CD8-positive, alpha-beta memory T cell (primary cell): ENCODE data around the gene LRRC8C. TPM values are rescaled to one million over a fixed set of nuclear protein-coding genes. Genes with fewer than 3 reads are reported as not detected.

Source experiments
- CTCF ChIA-PET: fragments of 350-600 bp; sonication (Branson Sonifier 250); formaldehyde crosslinking; loops from one replicate; lab custom pipeline; 2021; ENCODE audit warnings: antibody characterized with exemption; lab: Charles Lee
- POLR2A ChIA-PET: fragments of 350-600 bp; sonication (Branson Sonifier 250); formaldehyde crosslinking; loops from one replicate; lab custom pipeline; 2021; ENCODE audit warnings: antibody characterized with exemption; lab: Charles Lee
- DNase-seq, 5 donors: peaks; one replicate each; pipeline versions ENCODE4 v3.0.0 to v3.0.0-alpha.2; 2020 to 2022; ENCODE audit warnings: mixed read lengths in 1 of 5
- H3K27ac ChIP-seq: one replicate; pipeline ENCODE4 v1.7.0; 2013; ENCODE audit warnings: low read depth, mild to moderate bottlenecking, low read length, moderate library complexity
- H3K27me3 ChIP-seq: 2 replicates; pipeline ENCODE4 v1.7.0; 2013; ENCODE audit warnings: low read length, mild to moderate bottlenecking; ENCODE audit not compliant: insufficient read depth, poor library complexity, severe bottlenecking
- H3K36me3 ChIP-seq: 2 replicates; pipeline ENCODE4 v1.7.0; 2013; ENCODE audit warnings: mild to moderate bottlenecking, low read length, moderate library complexity; ENCODE audit not compliant: insufficient read depth
- H3K4me1 ChIP-seq: 2 replicates; pipeline ENCODE4 v1.7.0; 2013; ENCODE audit warnings: mild to moderate bottlenecking, low read length, moderate library complexity; ENCODE audit not compliant: insufficient read depth
- H3K4me3 ChIP-seq: 2 replicates; pipeline ENCODE4 v1.7.0; 2013; ENCODE audit warnings: mild to moderate bottlenecking, low read length
- H3K9me3 ChIP-seq: 2 replicates; pipeline ENCODE4 v1.7.0; 2013; ENCODE audit warnings: mild to moderate bottlenecking, low read length
- H3K27ac Mint-ChIP-seq, 8 donors: one replicate each; pipeline ENCODE4 v1.8.0; 2020 to 2021; ENCODE audit warnings: mixed read lengths in 8 of 8, mild to moderate bottlenecking in 6 of 8, inconsistent platforms in 3 of 8, moderate library complexity in 3 of 8
- H3K27me3 Mint-ChIP-seq, 2 donors: one replicate each; pipeline ENCODE4 v1.8.0; 2020 to 2021; ENCODE audit warnings: mixed read lengths in 2 of 2, mild to moderate bottlenecking in 1 of 2, moderate library complexity in 1 of 2
- H3K36me3 Mint-ChIP-seq, 3 donors: one replicate each; pipeline ENCODE4 v1.8.0; 2020 to 2021; ENCODE audit warnings: mixed read lengths in 3 of 3, inconsistent platforms in 1 of 3, mild to moderate bottlenecking in 1 of 3
- H3K4me1 Mint-ChIP-seq, 3 donors: one replicate each; pipeline ENCODE4 v1.8.0; 2020 to 2021; ENCODE audit warnings: mixed read lengths in 3 of 3, inconsistent platforms in 1 of 3, mild to moderate bottlenecking in 1 of 3
- H3K4me3 Mint-ChIP-seq, 7 donors: one replicate each; pipeline ENCODE4 v1.8.0; 2020 to 2021; ENCODE audit warnings: mixed read lengths in 7 of 7, mild to moderate bottlenecking in 6 of 7, moderate library complexity in 4 of 7, inconsistent platforms in 2 of 7
- H3K9me3 Mint-ChIP-seq, 5 donors: one replicate each; pipeline ENCODE4 v1.8.0; 2020 to 2022; ENCODE audit warnings: mixed read lengths in 5 of 5, mild to moderate bottlenecking in 3 of 5, moderate library complexity in 2 of 5, inconsistent platforms in 1 of 5
- polyA plus RNA-seq: library from polyadenylated mRNA; unstranded; fragments of 300-500 nt; fragmentation: Illumina TruSeq; gene quantifications from one replicate; pipeline ENCODE4 v1.2.3, GENCODE V29; 2021
- total RNA-seq, 2 experiments: library from RNA; stranded (reverse); gene quantifications; one replicate each; pipeline ENCODE4 v1.2.3, GENCODE V29; 2021

Gene LRRC8C
- total and polyA plus RNA-seq, 3 experiments from 2014 or later = 19.7 to 63.5 (median 61.4) TPM

- H3K36me3 Mint-ChIP-seq = peaks cover 4 to 18% (median 12%) of the 10 kb centered on the region in 3 donors
- H3K27ac Mint-ChIP-seq = peak overlapping the region in 5 of 8 donors; percentile 14 to 52 (median 36)
- no peak for DNase-seq
- Histone ChIP-seq H3K27ac (no peak overlapping the region), H3K36me3 (no peaks in the 10 kb centered on the region), H3K4me3 (no peak overlapping the region), H3K4me1 (peaks cover 55% of the 10 kb centered on the region), H3K9me3 (no peaks in the 10 kb centered on the region), H3K27me3 (no peaks in the 10 kb centered on the region)
- ChIA-PET CTCF (interaction anchor here (1.6 to 4.3 kb wide), 2 partner anchors 12 to 39 kb away, joined by 3 to 16 read pairs; no protein-coding TSS in a partner anchor), POLR2A (no interaction called here)
- no peaks in the 10 kb centered on the region for H3K27me3 Mint-ChIP-seq
- no peaks in the 10 kb centered on the region for H3K9me3 Mint-ChIP-seq
- H3K4me3 Mint-ChIP-seq = no peak overlapping the region
- peaks cover 84 to 95% (median 91%) of the 10 kb centered on the region in 3 donors for H3K4me1 Mint-ChIP-seq
Observed at GRCh38 chr1:89723863-89724262, 90.9 kb downstream of the LRRC8C start.

GRCh38 chr1:89724369-89725010 lies 91.6 kb downstream of the LRRC8C start:
- H3K27ac ChIP-seq = no peak overlapping the region
- CTCF ChIA-PET = interaction anchor here (1.6 to 4.3 kb wide), 2 partner anchors 11 to 38 kb away, joined by 3 to 16 read pairs; no protein-coding TSS in a partner anchor
- peak overlapping the region in 4 of 7 donors; percentile 27 to 52 (median 42) for H3K4me3 Mint-ChIP-seq
- H3K9me3 Mint-ChIP-seq = no peaks in the 10 kb centered on the region
- H3K27ac Mint-ChIP-seq = peak overlapping the region; percentile 43 to 84 (median 68)
- peaks cover 2 to 18% (median 12%) of the 10 kb centered on the region in 3 donors for H3K36me3 Mint-ChIP-seq
- POLR2A ChIA-PET = no interaction called here
- H3K27me3 ChIP-seq = no peaks in the 10 kb centered on the region
- peaks cover 81 to 93% (median 89%) of the 10 kb centered on the region in 3 donors for H3K4me1 Mint-ChIP-seq
- H3K4me3 ChIP-seq = no peak overlapping the region
- H3K36me3 ChIP-seq = no peaks in the 10 kb centered on the region
- H3K4me1 ChIP-seq = peaks cover 48% of the 10 kb centered on the region
- H3K9me3 ChIP-seq = no peaks in the 10 kb centered on the region
- no peaks in the 10 kb centered on the region for H3K27me3 Mint-ChIP-seq
- no peak for DNase-seq

GRCh38 chr1:89725011-89725370 lies 92.1 kb downstream of the LRRC8C start:
- H3K4me1 Mint-ChIP-seq = peaks cover 76 to 88% (median 84%) of the 10 kb centered on the region in 3 donors
- peaks cover 2 to 18% (median 12%) of the 10 kb centered on the region in 3 donors for H3K36me3 Mint-ChIP-seq
- H3K4me1 ChIP-seq = peaks cover 43% of the 10 kb centered on the region

GRCh38 chr1:89725631-89726030 lies 92.7 kb downstream of the LRRC8C start:
- no peaks in the 10 kb centered on the region for H3K36me3 ChIP-seq
- POLR2A ChIA-PET = no interaction called here
- no peaks in the 10 kb centered on the region for H3K9me3 ChIP-seq
- no peaks in the 10 kb centered on the region for H3K27me3 ChIP-seq
- CTCF ChIA-PET = interaction anchor here (2.0 to 4.3 kb wide), 2 partner anchors 15 to 37 kb away, joined by 7 to 16 read pairs; no protein-coding TSS in a partner anchor
- peaks cover 37% of the 10 kb centered on the region for H3K4me1 ChIP-seq
- Mint-ChIP-seq H3K36me3 (peaks cover 2 to 18% (median 12%) of the 10 kb centered on the region in 3 donors), H3K4me3 (no peak overlapping the region), H3K9me3 (no peaks in the 10 kb centered on the region), H3K27me3 (no peaks in the 10 kb centered on the region), H3K27ac (peak overlapping the region in 4 of 8 donors; percentile 43 to 61 (median 48)), H3K4me1 (peaks cover 70 to 82% (median 77%) of the 10 kb centered on the region in 3 donors)
- DNase-seq = no peak
- H3K4me3 ChIP-seq = no peak overlapping the region
- no peak overlapping the region for H3K27ac ChIP-seq

More at GRCh38 chr1:89725011-89725370, 92.1 kb downstream of the LRRC8C start:
- Histone ChIP-seq H3K27ac (no peak overlapping the region), H3K9me3 (no peaks in the 10 kb centered on the region), H3K36me3 (no peaks in the 10 kb centered on the region), H3K4me3 (no peak overlapping the region), H3K27me3 (no peaks in the 10 kb centered on the region)
- ChIA-PET POLR2A (no interaction called here), CTCF (interaction anchor here (4.3 kb wide), 1 partner anchor 37 kb away, joined by 16 read pairs; no protein-coding TSS in a partner anchor)
- H3K4me3 Mint-ChIP-seq = peak overlapping the region in 3 of 7 donors; percentile 35 to 52 (median 48)
- DNase-seq = no peak
- peak overlapping the region; percentile 43 to 84 (median 57) for H3K27ac Mint-ChIP-seq
- no peaks in the 10 kb centered on the region for H3K27me3 Mint-ChIP-seq
- H3K9me3 Mint-ChIP-seq = no peaks in the 10 kb centered on the region

- H3K9me3 ChIP-seq = no peaks in the 10 kb centered on the region
- Mint-ChIP-seq H3K4me1 (peaks cover 65 to 85% (median 73%) of the 10 kb centered on the region in 3 donors), H3K4me3 (peak overlapping the region in 1 of 7 donors; percentile 57), H3K36me3 (peaks cover 2 to 18% (median 15%) of the 10 kb centered on the region in 3 donors), H3K9me3 (no peaks in the 10 kb centered on the region), H3K27ac (peak overlapping the region in 5 of 8 donors; percentile 1 to 64 (median 44)), H3K27me3 (no peaks in the 10 kb centered on the region)
- no peak for DNase-seq
- ChIA-PET CTCF (interaction anchor here (1.2 to 2.0 kb wide), 3 partner anchors 8 to 117 kb away, joined by 3 to 7 read pairs (median 3); no protein-coding TSS in a partner anchor), POLR2A (interaction anchor here (1.3 kb wide), 1 partner anchor 69 kb away, joined by 3 read pairs; no protein-coding TSS in a partner anchor)
- H3K27ac ChIP-seq = no peak overlapping the region
- no peaks in the 10 kb centered on the region for H3K36me3 ChIP-seq
- H3K27me3 ChIP-seq = no peaks in the 10 kb centered on the region
- H3K4me1 ChIP-seq = peaks cover 24% of the 10 kb centered on the region
- no peak overlapping the region for H3K4me3 ChIP-seq
Observed at GRCh38 chr1:89727517-89728312, 94.8 kb downstream of the LRRC8C start.

- Mint-ChIP-seq H3K27ac (peak overlapping the region in 2 of 8 donors; percentile 25 to 44), H3K4me1 (peaks cover 62 to 81% (median 69%) of the 10 kb centered on the region in 3 donors), H3K9me3 (no peaks in the 10 kb centered on the region), H3K27me3 (no peaks in the 10 kb centered on the region), H3K36me3 (peaks cover 2 to 18% (median 13%) of the 10 kb centered on the region in 3 donors), H3K4me3 (peak overlapping the region in 2 of 7 donors; percentile 9 to 57)
- Histone ChIP-seq H3K4me1 (peaks cover 20% of the 10 kb centered on the region), H3K4me3 (no peak overlapping the region), H3K9me3 (no peaks in the 10 kb centered on the region), H3K36me3 (no peaks in the 10 kb centered on the region), H3K27me3 (no peaks in the 10 kb centered on the region), H3K27ac (no peak overlapping the region)
- CTCF ChIA-PET = interaction anchor here (1.2 kb wide), 1 partner anchor 9 kb away, joined by 3 read pairs; no protein-coding TSS in a partner anchor
- POLR2A ChIA-PET = no interaction called here
- DNase-seq = no peak
Observed at GRCh38 chr1:89728381-89728780, 95.5 kb downstream of the LRRC8C start.

- no peaks in the 10 kb centered on the region for H3K9me3 Mint-ChIP-seq
- no peak overlapping the region for H3K4me3 Mint-ChIP-seq
- H3K27ac ChIP-seq = no peak overlapping the region
- POLR2A ChIA-PET = interaction anchor here (0.6 kb wide), 1 partner anchor 31 kb away, joined by 3 read pairs; no protein-coding TSS in a partner anchor
- H3K27me3 ChIP-seq = no peaks in the 10 kb centered on the region
- peaks cover 2 to 7% (median 6%) of the 10 kb centered on the region in 3 donors for H3K36me3 Mint-ChIP-seq
- peaks cover 30 to 51% (median 39%) of the 10 kb centered on the region in 3 donors for H3K4me1 Mint-ChIP-seq
- H3K4me1 ChIP-seq = peaks cover 6% of the 10 kb centered on the region
- no peaks in the 10 kb centered on the region for H3K36me3 ChIP-seq
- H3K9me3 ChIP-seq = no peaks in the 10 kb centered on the region
- CTCF ChIA-PET = no interaction called here
- no peak overlapping the region for H3K27ac Mint-ChIP-seq
- no peak for DNase-seq
- H3K4me3 ChIP-seq = no peak overlapping the region
- H3K27me3 Mint-ChIP-seq = no peaks in the 10 kb centered on the region
Observed at GRCh38 chr1:89732206-89732605, 99.3 kb downstream of the LRRC8C start.
